H9 (cell line): ENCODE measurements around the gene LINC01488. TPM values are rescaled to one million over a fixed set of nuclear protein-coding genes. Genes with fewer than 3 reads are reported as not detected.

Experiments
- DNase-seq: peaks from one replicate; pipeline ENCODE4 v3.0.0-alpha.2; 2017
- H2AFZ ChIP-seq: one replicate; pipeline ENCODE4 v1.6.1; 2013; ENCODE audit warnings: mild to moderate bottlenecking, low read length, control low read depth, moderate library complexity
- H2AK5ac ChIP-seq: 2 replicates; pipeline ENCODE4 v1.6.1; 2013; ENCODE audit warnings: low read length, control low read depth, mixed read lengths; ENCODE audit not compliant: insufficient read length
- H2BK120ac ChIP-seq: one replicate; pipeline ENCODE4 v1.6.1; 2013; ENCODE audit warnings: low read depth, mild to moderate bottlenecking, low read length, control low read depth, inconsistent platforms; ENCODE audit not compliant: poor library complexity, severe bottlenecking
- H2BK12ac ChIP-seq: 2 replicates; pipeline ENCODE4 v1.6.1; 2013; ENCODE audit warnings: low read length, control low read depth, mixed read lengths, low read depth; ENCODE audit not compliant: insufficient read length
- H2BK15ac ChIP-seq: 2 replicates; pipeline ENCODE4 v1.6.1; 2013; ENCODE audit warnings: low read depth, low read length, control low read depth
- H2BK20ac ChIP-seq: one replicate; pipeline ENCODE4 v1.6.1; 2013; ENCODE audit warnings: low read depth, mild to moderate bottlenecking, low read length, control low read depth, inconsistent platforms; ENCODE audit not compliant: poor library complexity, severe bottlenecking
- H2BK5ac ChIP-seq: 2 replicates; pipeline ENCODE4 v1.6.1; 2013; ENCODE audit warnings: low read length, control low read depth, mixed read lengths; ENCODE audit not compliant: insufficient read length
- H3K14ac ChIP-seq: 2 replicates; pipeline ENCODE4 v1.6.1; 2013; ENCODE audit warnings: low read length, control low read depth; ENCODE audit not compliant: insufficient read depth
- H3K18ac ChIP-seq: 2 replicates; pipeline ENCODE4 v1.6.1; 2013; ENCODE audit warnings: low read depth, mild to moderate bottlenecking, mixed read lengths, low read length, control low read depth; ENCODE audit not compliant: insufficient read length
- H3K23ac ChIP-seq: 2 replicates; pipeline ENCODE4 v1.6.1; 2013; ENCODE audit warnings: low read length, control low read depth, mixed read lengths, low read depth; ENCODE audit not compliant: insufficient read length
- H3K23me2 ChIP-seq: 2 replicates; pipeline ENCODE4 v1.6.1; 2013; ENCODE audit warnings: low read depth, mild to moderate bottlenecking, mixed read lengths, low read length, control low read depth; ENCODE audit not compliant: insufficient read length, poor library complexity, severe bottlenecking
- H3K27ac ChIP-seq: 2 replicates; pipeline ENCODE4 v1.5.1; 2013; ENCODE audit warnings: low read length, control low read depth, mixed read lengths, low read depth; ENCODE audit not compliant: insufficient read length
- H3K27me3 ChIP-seq: 2 replicates; pipeline ENCODE4 v1.6.1; 2013; ENCODE audit warnings: low read length, control low read depth, inconsistent platforms; ENCODE audit not compliant: insufficient read depth
- H3K4ac ChIP-seq: 2 replicates; pipeline ENCODE4 v1.6.1; 2013; ENCODE audit warnings: low read depth, mild to moderate bottlenecking, control low read depth, inconsistent platforms, low read length, moderate library complexity
- H3K4me1 ChIP-seq: 2 replicates; pipeline ENCODE4 v1.6.1; 2013; ENCODE audit warnings: low read length, control low read depth, inconsistent platforms; ENCODE audit not compliant: insufficient read depth
- H3K4me2 ChIP-seq: 2 replicates; pipeline ENCODE4 v1.6.1; 2013; ENCODE audit warnings: low read length, control low read depth, mixed read lengths; ENCODE audit not compliant: insufficient read length, insufficient read depth
- H3K56ac ChIP-seq: 2 replicates; pipeline ENCODE4 v1.6.1; 2013; ENCODE audit warnings: low read depth, mild to moderate bottlenecking, mixed read lengths, low read length, control low read depth; ENCODE audit not compliant: insufficient read length
- H3K79me1 ChIP-seq: 2 replicates; pipeline ENCODE4 v1.6.1; 2013; ENCODE audit warnings: low read depth, mild to moderate bottlenecking, moderate library complexity, low read length, control low read depth, inconsistent platforms; ENCODE audit not compliant: insufficient read depth, poor library complexity, severe bottlenecking
- H3K79me2 ChIP-seq: 2 replicates; pipeline ENCODE4 v1.6.1; 2013; ENCODE audit warnings: low read length, control low read depth, inconsistent platforms; ENCODE audit not compliant: insufficient read depth
- H3K9ac ChIP-seq: 2 replicates; pipeline ENCODE4 v1.6.1; 2013; ENCODE audit warnings: low read length, control low read depth, mixed read lengths; ENCODE audit not compliant: insufficient read length; ENCODE audit errors: extremely low read depth
- H3K9me3 ChIP-seq: one replicate; pipeline ENCODE4 v1.6.1; 2013; ENCODE audit warnings: low read depth, low read length, inconsistent platforms; ENCODE audit not compliant: control insufficient read depth
- H3T11ph ChIP-seq: one replicate; pipeline ENCODE4 v1.6.1; 2013; ENCODE audit warnings: mild to moderate bottlenecking, low read length, control low read depth, inconsistent platforms
- H4K20me1 ChIP-seq: one replicate; pipeline ENCODE4 v1.6.1; 2013; ENCODE audit not compliant: control insufficient read depth, insufficient read length, insufficient read depth
- H4K5ac ChIP-seq: 2 replicates; pipeline ENCODE4 v1.6.1; 2013; ENCODE audit warnings: low read depth, mild to moderate bottlenecking, mixed read lengths, low read length, control low read depth; ENCODE audit not compliant: insufficient read length
- H4K8ac ChIP-seq: replicated peaks from 2 replicates; pipeline ENCODE4 v1.6.1; 2013; ENCODE audit warnings: low read length, control low read depth, mixed read lengths, low read depth; ENCODE audit not compliant: insufficient read length
- H4K91ac ChIP-seq: 2 replicates; pipeline ENCODE4 v1.6.1; 2013; ENCODE audit warnings: low read depth, mild to moderate bottlenecking, moderate library complexity, mixed read lengths, low read length, control low read depth; ENCODE audit not compliant: insufficient read length
- H3K27ac Mint-ChIP-seq, 3 experiments: 2 replicates in 2 of 3; 3 replicates in 1 of 3; pipeline ENCODE4 v1.8.0; 2020 to 2021; ENCODE audit warnings: mixed read lengths in 3 of 3, mild to moderate bottlenecking in 1 of 3, moderate library complexity in 1 of 3
- H3K27me3 Mint-ChIP-seq: 2 replicates; pipeline ENCODE4 v1.8.0; 2021; ENCODE audit warnings: low read depth, mild to moderate bottlenecking, moderate library complexity, mixed read lengths
- H3K36me3 Mint-ChIP-seq, 3 experiments: 2 replicates in 2 of 3; 3 replicates in 1 of 3; pipeline ENCODE4 v1.8.0; 2020 to 2021; ENCODE audit warnings: low read depth in 3 of 3, mixed read lengths in 3 of 3; ENCODE audit not compliant: insufficient read depth in 1 of 3
- H3K4me1 Mint-ChIP-seq, 2 experiments: 2 replicates each; pipeline ENCODE4 v1.8.0; 2020; ENCODE audit warnings: mixed read lengths in 2 of 2
- H3K4me3 Mint-ChIP-seq, 2 experiments: 2 replicates in 1 of 2; 3 replicates in 1 of 2; pipeline ENCODE4 v1.8.0; 2020 to 2021; ENCODE audit warnings: mild to moderate bottlenecking in 2 of 2, mixed read lengths in 2 of 2, moderate library complexity in 1 of 2
- H3K9me3 Mint-ChIP-seq, 2 experiments: 2 replicates in 1 of 2; 3 replicates in 1 of 2; pipeline ENCODE4 v1.8.0; 2020; ENCODE audit warnings: mild to moderate bottlenecking in 2 of 2, mixed read lengths in 2 of 2, moderate library complexity in 1 of 2
- CTCF ChIP-seq: fragments of 200-600 bp; sonication (generic); conservative IDR thresholded peaks from 3 replicates; pipeline ENCODE4 v1.8.0; 2021; ENCODE audit warnings: antibody characterized with exemption, mild to moderate bottlenecking
- WGBS: extraction: QIAGEN DNeasy Blood & Tissue Kit; methylation state at CpG from one replicate; pipeline ENCODE4 v1.1.7; 2013; ENCODE audit warnings: missing lambda C conversion rate, low lambda C conversion rate, mixed read lengths; ENCODE audit not compliant: insufficient read length; ENCODE audit errors: extremely low coverage; 5-methylcytosine and 5-hydroxymethylcytosine counted together
- total RNA-seq: library from RNA; stranded (reverse); gene quantifications from 2 replicates; pipeline ENCODE4 v1.2.1, GENCODE V29; 2021

The LINC01488 gene
- total RNA-seq, 1 experiment from 2014 or later = not detected

GRCh38 chr11:69485337-69486041, 4.0 kb downstream of the LINC01488 start:
- no CpG with 5 or more reads among the region's 11 CpGs for WGBS

More at GRCh38 chr11:69485337-69486041, 4.0 kb downstream of the LINC01488 start:
- H2BK12ac ChIP-seq = no peak overlapping the region
- H2BK20ac ChIP-seq = no peak overlapping the region
- no peaks in the 10 kb centered on the region for H3K9me3 ChIP-seq
- no peaks in the 10 kb centered on the region for H3K27me3 ChIP-seq
- no peak overlapping the region for H4K91ac ChIP-seq
- TF ChIP-seq CTCF = no peak
- H2AK5ac ChIP-seq = no peak overlapping the region
- H3K4me2 ChIP-seq = no peak overlapping the region
- H3K23me2 ChIP-seq = no peaks in the 10 kb centered on the region
- no peak overlapping the region for H2AFZ ChIP-seq
- H3K14ac ChIP-seq = no peak overlapping the region
- no peak overlapping the region for H3K4ac ChIP-seq
- no peak for DNase-seq
- no peak overlapping the region for H3K27ac ChIP-seq
- no peak overlapping the region for H3T11ph ChIP-seq
- no peak overlapping the region for H4K8ac ChIP-seq
- Mint-ChIP-seq H3K4me1 (peaks cover 18 to 23% of the 10 kb centered on the region in 2 experiments), H3K36me3 (no peaks in the 10 kb centered on the region), H3K27ac (no peak overlapping the region), H3K9me3 (no peaks in the 10 kb centered on the region), H3K4me3 (no peak overlapping the region; a peak in 1 of 5 replicates), H3K27me3 (peaks cover 7% of the 10 kb centered on the region)
- H2BK120ac ChIP-seq = no peak overlapping the region
- H3K18ac ChIP-seq = no peak overlapping the region
- no peaks in the 10 kb centered on the region for H4K20me1 ChIP-seq
- no peak overlapping the region for H2BK5ac ChIP-seq
- H2BK15ac ChIP-seq = no peak overlapping the region
- no peaks in the 10 kb centered on the region for H3K79me2 ChIP-seq
- H4K5ac ChIP-seq = no peak overlapping the region
- no peak overlapping the region for H3K9ac ChIP-seq
- no peaks in the 10 kb centered on the region for H3K79me1 ChIP-seq
- H3K23ac ChIP-seq = no peak overlapping the region
- H3K4me1 ChIP-seq = no peaks in the 10 kb centered on the region; the same call in 1 of the 2 replicates
- no peak overlapping the region for H3K56ac ChIP-seq
